ENCODE measurements around the gene STARD10.

STARD10 gene

DNA sequence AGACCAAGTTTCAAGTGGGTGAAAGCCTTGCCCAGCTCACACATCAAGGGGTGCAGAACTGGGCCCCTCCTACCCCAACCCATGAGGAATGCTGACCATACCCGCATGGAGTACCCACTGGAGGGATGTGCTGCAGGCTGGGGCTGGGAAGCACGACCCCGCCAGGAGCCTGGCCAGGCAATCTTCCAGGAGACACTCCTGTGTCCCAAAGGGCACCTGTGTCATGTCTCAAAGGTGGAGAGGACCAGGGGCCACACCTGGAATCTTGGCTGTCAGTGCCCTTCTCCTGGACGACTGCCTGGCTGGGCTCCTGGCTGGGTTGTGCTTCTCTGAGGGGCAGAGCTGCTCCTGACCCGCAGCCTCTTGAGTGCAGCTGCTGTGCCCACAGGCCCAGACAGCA lies 48.3 kb downstream of the STARD10 start:
- no peak for DNase-seq (ENCODE audit: low read depth in 2 of 2)

- DNase-seq (ENCODE audit: low read depth in 2 of 2): no peak
These were observed 49.4 kb downstream of the STARD10 start for GRCh38 chr11:72744474-72744873.

DNA sequence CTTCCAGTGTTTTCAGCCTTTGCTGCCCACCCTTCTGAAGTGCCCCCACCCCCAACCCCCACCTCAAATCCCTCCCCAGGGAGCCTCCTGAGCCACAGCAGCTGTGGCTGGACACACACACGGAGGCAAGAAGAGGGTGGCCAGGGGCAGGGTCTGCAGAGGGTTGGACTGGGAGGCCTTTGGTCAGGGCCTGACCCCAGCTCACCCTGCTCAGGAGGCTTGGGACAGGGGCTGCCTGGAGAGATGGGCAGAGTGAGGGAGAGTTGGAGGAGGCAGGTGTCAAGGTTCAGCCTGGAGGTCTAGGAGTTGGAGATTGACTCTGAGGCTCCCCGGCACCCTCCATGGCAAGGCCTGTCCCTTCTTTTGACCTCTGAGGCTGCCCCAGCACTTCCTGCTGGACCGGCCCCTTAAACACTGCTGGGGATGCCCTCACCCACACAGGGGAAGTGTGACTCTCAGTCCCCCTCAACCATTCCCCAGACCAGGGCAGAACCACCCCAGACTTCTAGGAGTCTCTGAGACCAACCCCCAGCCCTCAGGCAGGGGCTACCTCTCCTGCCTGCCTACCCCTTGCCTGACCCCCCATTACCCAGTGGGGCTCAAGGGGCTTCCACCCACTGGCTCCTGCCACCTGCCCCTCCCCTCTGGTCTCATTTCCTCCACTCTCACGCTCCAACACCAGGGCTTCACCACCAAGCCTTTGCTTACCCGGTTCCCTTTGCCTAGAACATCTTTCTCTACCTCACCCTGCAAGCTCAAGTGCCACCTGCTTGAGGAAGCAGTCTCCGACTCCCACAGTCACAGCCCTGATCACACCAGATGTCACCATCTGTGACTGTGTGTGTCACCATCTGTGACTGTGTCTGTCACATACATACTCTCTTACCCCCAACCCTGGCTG lies 50.3 kb downstream of the STARD10 start:
- no peak for DNase-seq (ENCODE audit: low read depth in 2 of 2)

GRCh38 chr11:72742513-72743320 lies 51.1 kb downstream of the STARD10 start:
- DNase-seq (ENCODE audit: low read depth in 2 of 2): no peak

DNA sequence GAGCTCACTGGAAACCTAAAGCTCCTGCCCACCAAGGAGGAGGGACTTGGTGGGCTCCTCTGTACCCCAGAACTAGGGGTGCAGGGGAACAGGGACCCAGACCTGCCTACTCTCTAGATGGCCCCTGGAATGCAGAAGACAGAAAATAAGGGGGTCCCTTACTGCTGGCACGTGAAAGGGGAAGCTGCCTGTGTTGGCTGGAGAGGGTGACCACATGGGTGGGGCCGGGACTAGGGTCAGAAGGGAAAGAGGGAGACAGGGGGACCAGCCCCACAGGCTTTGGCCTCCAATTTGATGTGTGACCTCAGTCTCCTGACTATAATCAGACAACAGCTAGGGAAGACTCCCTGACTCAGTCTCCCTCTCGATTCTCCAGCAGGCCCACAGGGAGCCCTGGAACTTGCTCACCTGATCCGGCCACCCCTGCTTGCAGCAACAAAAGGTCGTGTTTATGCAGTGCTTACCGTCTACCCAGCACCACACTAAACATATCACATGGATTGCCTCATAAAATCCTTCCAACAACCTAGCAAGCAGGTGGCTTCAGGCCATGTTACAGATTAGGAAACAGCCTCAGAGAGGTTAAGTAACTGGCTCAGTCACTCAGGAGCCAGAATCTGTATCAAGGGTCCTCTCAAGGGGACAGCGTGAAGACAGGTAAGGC lies 51.9 kb downstream of the STARD10 start:
- DNase-seq (ENCODE audit: low read depth in 2 of 2): no peak

DNA sequence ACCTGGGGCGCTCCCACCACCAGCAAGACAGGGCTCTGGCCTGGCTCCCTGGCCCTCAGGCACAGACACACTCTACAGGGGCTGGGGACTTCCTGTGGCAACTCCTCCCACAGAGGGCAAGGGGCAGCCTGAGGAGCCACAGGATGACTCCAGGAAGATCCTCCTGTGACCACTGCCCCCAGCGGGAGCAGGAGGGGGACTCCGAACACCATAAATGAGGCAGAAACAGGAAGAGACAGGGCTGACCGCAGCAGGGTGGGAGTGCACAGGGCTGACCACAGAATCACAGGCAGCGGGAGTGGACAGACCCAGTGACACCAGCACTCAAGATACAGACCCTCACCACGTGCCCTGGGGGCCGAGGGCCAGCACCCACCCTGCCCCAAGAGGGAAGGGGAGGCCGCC lies 52.4 kb downstream of the STARD10 start:
- DNase-seq (ENCODE audit: low read depth in 2 of 2): no peak

GRCh38 chr11:72740562-72741428 lies 53.1 kb downstream of the STARD10 start:
- DNase-seq (ENCODE audit: low read depth in 2 of 2): no peak

GRCh38 chr11:72740060-72740424 lies 53.8 kb downstream of the STARD10 start:
- DNase-seq (ENCODE audit: low read depth in 2 of 2): no peak

DNA sequence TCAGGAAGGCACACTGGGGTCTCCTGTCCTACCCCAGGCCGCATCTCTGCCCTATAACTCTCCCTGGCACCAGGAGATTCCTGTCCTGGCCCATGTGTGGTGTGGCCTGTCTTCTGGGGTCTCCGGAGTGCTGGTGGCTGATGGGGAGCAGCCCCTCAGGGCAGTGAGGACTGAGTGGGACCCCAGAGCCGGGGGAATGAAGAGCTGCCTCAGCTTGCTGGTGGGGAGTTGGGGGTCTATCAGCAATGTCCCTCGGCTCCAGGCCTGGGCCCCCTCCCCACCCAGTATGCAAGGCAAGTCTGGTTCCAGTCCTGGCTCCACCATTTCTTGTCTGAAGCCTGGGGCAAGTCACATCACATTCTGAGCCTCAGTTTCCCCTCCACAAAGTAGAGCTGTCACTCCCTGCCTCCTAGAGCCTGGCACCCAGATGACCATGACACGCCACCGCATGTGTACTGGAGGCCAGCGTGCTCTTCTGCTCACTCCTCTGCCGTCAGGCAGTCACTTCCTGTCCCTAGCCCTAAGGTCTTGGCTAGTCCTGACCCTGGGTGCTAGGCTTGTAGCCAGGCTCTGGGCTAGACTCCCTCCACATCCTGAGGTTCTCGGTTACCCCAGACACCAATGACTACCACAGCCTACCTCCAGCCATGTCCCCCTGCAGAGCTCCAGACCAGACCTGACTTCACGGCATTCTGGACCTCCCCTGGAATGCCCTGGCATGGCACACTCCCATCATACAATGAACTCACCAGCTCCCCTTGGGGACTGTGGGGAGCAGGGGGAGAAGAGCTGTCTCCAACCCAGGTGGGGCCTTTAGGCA lies 54.4 kb downstream of the STARD10 start:
- DNase-seq (ENCODE audit: low read depth in 2 of 2): no peak

DNA sequence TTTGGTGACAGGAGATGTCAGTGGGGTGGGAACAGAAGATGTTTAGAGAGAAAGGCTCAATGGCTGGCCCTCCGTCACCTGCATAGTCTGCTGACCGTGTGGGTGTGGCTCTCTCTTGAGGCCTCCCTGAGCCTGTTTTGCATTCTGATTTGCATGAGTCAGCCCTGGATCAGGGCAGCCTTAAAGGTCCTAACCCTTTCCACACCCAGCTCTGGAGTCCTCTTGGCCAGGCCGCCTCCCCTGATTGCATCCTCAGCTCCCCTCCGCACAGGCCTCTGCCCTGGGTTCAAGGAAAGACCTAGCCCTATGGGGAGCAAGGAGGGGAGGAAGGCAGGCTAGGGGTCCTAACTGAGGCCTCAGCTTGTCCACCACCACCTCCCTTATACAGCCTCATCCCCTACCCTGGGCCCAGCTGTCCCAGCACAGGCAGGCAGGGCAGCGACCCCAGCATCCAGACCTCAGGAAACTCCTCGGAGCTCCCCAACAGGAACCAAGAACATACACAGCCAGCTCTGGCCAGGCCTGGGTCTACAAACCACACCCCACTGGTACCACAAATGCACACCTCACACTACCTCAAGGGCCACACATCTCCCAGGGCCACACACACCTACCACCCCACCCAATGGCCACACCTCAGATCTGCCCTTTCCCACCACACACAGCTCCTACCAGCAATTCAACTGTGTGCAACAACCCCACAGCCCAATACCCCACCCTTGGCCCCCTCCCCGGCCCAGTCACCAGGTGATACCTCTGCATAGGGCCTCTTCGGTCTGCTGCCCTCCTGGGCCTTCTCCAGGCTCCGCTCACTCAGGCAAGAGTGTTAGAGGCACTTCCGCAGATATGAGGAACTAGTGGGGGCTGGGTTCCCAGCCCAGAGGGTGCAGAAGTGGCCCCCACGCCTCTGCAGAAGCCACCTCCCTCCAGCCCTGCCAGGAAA lies 55.4 kb downstream of the STARD10 start:
- DNase-seq (ENCODE audit: low read depth in 2 of 2): no peak

DNA sequence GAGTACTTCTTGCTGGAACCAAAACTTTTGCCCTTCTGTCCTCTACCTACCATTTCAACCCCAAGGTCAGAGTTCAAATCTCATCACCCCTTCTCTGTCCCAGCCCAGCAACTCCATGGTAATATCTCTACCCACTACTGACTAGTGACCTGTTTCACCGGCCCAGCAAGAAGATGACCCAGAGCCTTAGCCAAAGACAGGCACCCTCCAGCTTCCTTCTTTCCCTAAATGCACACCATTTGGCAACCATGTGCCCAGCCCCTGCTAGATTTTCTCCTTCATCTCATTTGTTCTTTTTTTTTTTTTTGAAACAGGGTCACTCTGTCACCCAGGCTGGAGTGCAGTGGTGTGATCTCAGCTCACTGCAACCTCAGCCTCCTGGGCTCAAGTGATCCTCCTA lies 56.5 kb downstream of the STARD10 start:
- DNase-seq (ENCODE audit: low read depth in 2 of 2): no peak

- no peak for DNase-seq (ENCODE audit: low read depth in 2 of 2)
These were observed 57.3 kb downstream of the STARD10 start for GRCh38 chr11:72736452-72737069.

- no peak for DNase-seq (ENCODE audit: low read depth in 2 of 2)
These were observed 58.3 kb downstream of the STARD10 start for GRCh38 chr11:72735495-72736027.

- no peak for DNase-seq (ENCODE audit: low read depth in 2 of 2)
These were observed 61.5 kb downstream of the STARD10 start for GRCh38 chr11:72732329-72732728.

DNA sequence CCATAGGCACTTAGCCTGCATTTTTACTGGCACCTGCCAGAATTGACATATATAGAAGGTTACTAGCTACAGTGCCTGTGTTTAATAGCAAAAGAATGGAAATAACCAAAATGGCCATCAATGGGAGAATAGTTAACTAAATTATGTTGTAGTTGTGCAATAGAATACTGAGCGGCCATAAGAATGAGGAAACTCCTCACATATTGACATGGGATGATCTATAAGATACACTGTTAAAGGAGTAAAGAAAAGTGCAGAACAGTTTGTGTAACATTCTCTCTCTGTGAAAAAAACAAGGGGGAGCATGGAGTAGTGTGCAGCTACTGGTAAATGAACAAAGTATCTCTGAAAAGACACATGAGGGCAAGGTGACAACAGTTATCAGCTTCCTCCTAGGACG lies 63.1 kb downstream of the STARD10 start:
- no peak for DNase-seq (ENCODE audit: low read depth in 2 of 2)

DNA sequence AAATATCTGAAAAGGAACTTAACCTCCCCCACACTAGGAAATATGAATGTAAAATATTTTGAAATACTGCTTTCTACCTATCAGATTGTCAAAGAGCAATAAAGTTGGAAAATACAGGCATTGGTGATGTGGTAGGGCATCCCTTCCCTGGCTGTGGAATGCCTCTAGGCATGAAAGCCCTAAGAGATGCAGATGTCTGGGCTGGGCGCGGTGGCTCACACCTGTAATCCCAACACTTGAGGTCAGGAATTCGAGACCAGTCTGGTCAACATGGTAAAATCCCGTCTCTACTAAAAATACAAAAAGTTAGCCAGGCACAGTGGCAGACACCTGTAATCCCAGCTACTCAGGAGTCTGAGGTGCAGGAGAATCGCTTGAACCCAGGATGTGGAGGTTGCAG lies 63.6 kb downstream of the STARD10 start:
- no peak for DNase-seq (ENCODE audit: low read depth in 2 of 2)

DNA sequence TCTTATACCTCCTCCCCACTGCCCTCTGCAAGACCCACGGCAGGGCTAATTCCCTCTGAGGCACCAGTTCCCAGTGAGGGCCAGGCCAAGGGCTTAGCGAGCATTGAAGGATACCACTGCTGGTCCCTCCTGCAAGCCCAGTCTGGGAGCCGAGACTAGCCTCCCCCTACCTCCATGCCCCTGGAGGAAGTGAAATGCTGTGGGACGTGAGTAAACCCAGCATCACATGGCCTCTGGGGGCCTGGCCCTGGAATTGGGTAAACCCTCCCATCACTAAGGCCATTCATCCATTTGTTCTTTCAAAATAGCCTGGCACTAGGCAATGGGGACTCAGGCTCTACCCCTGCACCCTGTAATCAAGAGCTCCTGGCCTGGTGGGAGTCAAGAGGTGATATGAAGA lies 66.3 kb downstream of the STARD10 start:
- no peak for DNase-seq (ENCODE audit: low read depth in 2 of 2)

Measured in fibroblast of skin of left quadriceps (primary cell).